ENCODE measurements around the gene TMCC1.

DNA sequence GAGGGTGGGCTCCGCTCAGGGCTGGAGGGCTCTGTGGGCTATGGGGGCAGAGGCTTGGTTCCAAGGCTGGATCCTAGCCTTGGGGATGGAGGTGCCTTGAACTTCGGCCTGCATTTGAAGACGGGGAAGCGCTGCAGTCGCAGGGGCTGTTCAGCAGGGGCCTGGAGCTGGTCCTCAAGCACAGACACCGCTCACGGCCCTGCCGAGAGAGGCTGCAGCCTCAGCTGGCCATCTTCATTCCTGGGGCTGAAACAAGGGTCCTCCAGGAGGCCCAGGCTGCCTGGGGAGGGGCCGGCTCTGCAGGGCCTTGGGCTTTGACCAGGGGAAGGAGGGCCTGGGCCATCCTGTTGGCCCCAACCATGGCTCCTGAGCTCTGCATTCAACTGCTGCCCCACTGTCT, 261.5 kb downstream of the TMCC1 start:
- TF ChIP-seq, protein P1, sequence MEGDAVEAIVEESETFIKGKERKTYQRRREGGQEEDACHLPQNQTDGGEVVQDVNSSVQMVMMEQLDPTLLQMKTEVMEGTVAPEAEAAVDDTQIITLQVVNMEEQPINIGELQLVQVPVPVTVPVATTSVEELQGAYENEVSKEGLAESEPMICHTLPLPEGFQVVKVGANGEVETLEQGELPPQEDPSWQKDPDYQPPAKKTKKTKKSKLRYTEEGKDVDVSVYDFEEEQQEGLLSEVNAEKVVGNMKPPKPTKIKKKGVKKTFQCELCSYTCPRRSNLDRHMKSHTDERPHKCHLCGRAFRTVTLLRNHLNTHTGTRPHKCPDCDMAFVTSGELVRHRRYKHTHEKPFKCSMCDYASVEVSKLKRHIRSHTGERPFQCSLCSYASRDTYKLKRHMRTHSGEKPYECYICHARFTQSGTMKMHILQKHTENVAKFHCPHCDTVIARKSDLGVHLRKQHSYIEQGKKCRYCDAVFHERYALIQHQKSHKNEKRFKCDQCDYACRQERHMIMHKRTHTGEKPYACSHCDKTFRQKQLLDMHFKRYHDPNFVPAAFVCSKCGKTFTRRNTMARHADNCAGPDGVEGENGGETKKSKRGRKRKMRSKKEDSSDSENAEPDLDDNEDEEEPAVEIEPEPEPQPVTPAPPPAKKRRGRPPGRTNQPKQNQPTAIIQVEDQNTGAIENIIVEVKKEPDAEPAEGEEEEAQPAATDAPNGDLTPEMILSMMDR (IDR thresholded peaks at IDR 0.05) = no peak
- TF ChIP-seq POLR2A (IDR thresholded peaks at IDR 0.05) = no peak
- no peak for TF ChIP-seq POLR2AphosphoS5 (IDR thresholded peaks at IDR 0.05)
- no peak for TF ChIP-seq EP300 (IDR thresholded peaks at IDR 0.05; ENCODE audit: low read depth)

All from transverse colon (tissue), 4 donors.